Activated CD8-positive, alpha-beta T cell treated with anti-CD3 and anti-CD28 coated beads for 36 hours (primary cell): ENCODE data around the gene FOLR2. TPM values are rescaled to one million over a fixed set of nuclear protein-coding genes. Genes with fewer than 3 reads are reported as not detected.
"Not testable (repeated sequence)": the region's sequence is repeated elsewhere in the genome, so short reads cannot be mapped to it uniquely, and the experiment has no call there.

Experiments
- ATAC-seq: fragments of 200-7000 bp; cut with Tn5 transposase; one replicate; pipeline ENCODE4 v1.10.0; 2021; ENCODE audit warnings: mild to moderate bottlenecking, moderate library complexity
- CTCF ChIA-PET: fragments of 350-600 bp; sonication (Branson Sonifier 250); formaldehyde crosslinking; loops from one replicate; lab custom pipeline; 2021; ENCODE audit warnings: antibody characterized with exemption; lab: Charles Lee
- POLR2A ChIA-PET: fragments of 350-600 bp; sonication (Branson Sonifier 250); formaldehyde crosslinking; loops from one replicate; lab custom pipeline; 2021; ENCODE audit warnings: antibody characterized with exemption; lab: Charles Lee
- DNase-seq: peaks from one replicate; pipeline ENCODE4 v3.0.0-alpha.2; 2020
- H3K27ac Mint-ChIP-seq: one replicate; pipeline ENCODE4 v1.8.0; 2021; ENCODE audit warnings: mild to moderate bottlenecking, mixed read lengths
- H3K27me3 Mint-ChIP-seq: one replicate; pipeline ENCODE4 v1.8.0; 2021; ENCODE audit warnings: mixed read lengths
- H3K36me3 Mint-ChIP-seq: one replicate; pipeline ENCODE4 v1.8.0; 2021; ENCODE audit warnings: low read depth, mixed read lengths
- H3K4me1 Mint-ChIP-seq: one replicate; pipeline ENCODE4 v1.8.0; 2021; ENCODE audit warnings: low read depth, mixed read lengths
- H3K4me3 Mint-ChIP-seq: one replicate; pipeline ENCODE4 v1.8.0; 2021; ENCODE audit warnings: mild to moderate bottlenecking, moderate library complexity, mixed read lengths
- H3K9me3 Mint-ChIP-seq: one replicate; pipeline ENCODE4 v1.8.0; 2021; ENCODE audit warnings: mixed read lengths
- intact Hi-C: fragments of 100-400 bp; cut with micrococcal nuclease; formaldehyde crosslinking; loops from one replicate; pipeline ENCODE4 v1.10.0; 2022
- total RNA-seq, 2 experiments: library from RNA; stranded (reverse); gene quantifications; one replicate each; pipeline ENCODE4 v1.2.3, GENCODE V29; 2021
- TF ChIP-seq, protein P1 (sequence below): fragments of 200-600 bp; IDR thresholded peaks from one replicate; pipeline ENCODE4 v1.8.0; 2022; ENCODE audit warnings: antibody characterized with exemption, mild to moderate bottlenecking

Gene FOLR2
- total RNA-seq, 2 experiments from 2014 or later, result not detected

DNA sequence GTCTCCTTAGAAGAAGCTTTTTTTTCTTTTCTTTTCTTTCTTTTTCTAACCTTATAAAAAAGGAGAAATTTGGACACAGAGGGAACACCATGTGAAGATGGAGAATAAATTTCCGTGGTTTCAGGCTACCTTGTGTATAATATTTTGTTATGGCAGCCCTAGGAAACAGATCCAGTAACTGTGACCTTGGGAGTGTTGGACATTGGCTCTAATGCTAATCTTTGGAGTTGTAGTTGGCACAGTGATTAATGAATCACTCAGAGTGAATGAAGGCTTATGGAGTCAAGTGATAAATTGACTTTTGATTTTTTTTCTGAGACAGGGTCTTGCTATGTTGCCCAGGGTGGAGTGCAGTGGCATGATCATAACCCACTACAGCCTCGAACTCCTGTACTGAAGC is 42.9 kb downstream of the FOLR2 start:
- Mint-ChIP-seq H3K4me3 (no peak overlapping the region), H3K27ac (no peak overlapping the region), H3K36me3 (no peaks in the 10 kb centered on the region), H3K27me3 (peaks cover 8% of the 10 kb centered on the region), H3K9me3 (no peaks in the 10 kb centered on the region), H3K4me1 (no peaks in the 10 kb centered on the region)
- intact Hi-C loops, result no loop called here
- DNase-seq (no peak), ATAC-seq (no peak)
- ChIA-PET POLR2A (no interaction called here), CTCF (no interaction called here)
- TF ChIP-seq, protein P1, sequence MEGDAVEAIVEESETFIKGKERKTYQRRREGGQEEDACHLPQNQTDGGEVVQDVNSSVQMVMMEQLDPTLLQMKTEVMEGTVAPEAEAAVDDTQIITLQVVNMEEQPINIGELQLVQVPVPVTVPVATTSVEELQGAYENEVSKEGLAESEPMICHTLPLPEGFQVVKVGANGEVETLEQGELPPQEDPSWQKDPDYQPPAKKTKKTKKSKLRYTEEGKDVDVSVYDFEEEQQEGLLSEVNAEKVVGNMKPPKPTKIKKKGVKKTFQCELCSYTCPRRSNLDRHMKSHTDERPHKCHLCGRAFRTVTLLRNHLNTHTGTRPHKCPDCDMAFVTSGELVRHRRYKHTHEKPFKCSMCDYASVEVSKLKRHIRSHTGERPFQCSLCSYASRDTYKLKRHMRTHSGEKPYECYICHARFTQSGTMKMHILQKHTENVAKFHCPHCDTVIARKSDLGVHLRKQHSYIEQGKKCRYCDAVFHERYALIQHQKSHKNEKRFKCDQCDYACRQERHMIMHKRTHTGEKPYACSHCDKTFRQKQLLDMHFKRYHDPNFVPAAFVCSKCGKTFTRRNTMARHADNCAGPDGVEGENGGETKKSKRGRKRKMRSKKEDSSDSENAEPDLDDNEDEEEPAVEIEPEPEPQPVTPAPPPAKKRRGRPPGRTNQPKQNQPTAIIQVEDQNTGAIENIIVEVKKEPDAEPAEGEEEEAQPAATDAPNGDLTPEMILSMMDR, result no peak

DNA sequence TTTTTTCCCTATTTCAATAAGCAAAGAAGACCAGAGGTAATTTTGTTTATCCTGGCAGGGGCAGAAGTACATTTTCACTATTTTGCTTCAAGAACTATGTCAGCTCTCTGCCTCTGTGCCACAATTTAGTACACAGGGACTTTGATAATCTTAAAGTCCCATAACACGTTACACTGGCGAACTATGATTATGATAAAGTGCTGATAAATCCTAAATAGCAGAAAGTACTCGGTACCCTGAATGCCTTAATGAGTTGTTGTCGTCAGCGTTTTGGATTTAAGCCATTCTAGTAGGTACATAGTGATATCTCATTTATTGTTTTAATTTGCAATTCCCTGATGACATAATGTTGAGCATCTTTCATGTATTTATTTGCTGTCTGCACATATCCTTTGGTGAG is 44.0 kb downstream of the FOLR2 start:
- Mint-ChIP-seq H3K4me1 (no peaks in the 10 kb centered on the region), H3K27ac (no peak overlapping the region), H3K27me3 (peaks cover 8% of the 10 kb centered on the region), H3K4me3 (no peak overlapping the region), H3K36me3 (no peaks in the 10 kb centered on the region), H3K9me3 (no peaks in the 10 kb centered on the region)
- ChIA-PET POLR2A (no interaction called here), CTCF (interaction anchor here (1.0 kb wide), 1 partner anchor 210 kb away, joined by 3 read pairs; no protein-coding TSS in a partner anchor)
- TF ChIP-seq, protein P1, result no peak
- no peak for ATAC-seq
- no peak for DNase-seq
- intact Hi-C loops, result no loop called here

DNA sequence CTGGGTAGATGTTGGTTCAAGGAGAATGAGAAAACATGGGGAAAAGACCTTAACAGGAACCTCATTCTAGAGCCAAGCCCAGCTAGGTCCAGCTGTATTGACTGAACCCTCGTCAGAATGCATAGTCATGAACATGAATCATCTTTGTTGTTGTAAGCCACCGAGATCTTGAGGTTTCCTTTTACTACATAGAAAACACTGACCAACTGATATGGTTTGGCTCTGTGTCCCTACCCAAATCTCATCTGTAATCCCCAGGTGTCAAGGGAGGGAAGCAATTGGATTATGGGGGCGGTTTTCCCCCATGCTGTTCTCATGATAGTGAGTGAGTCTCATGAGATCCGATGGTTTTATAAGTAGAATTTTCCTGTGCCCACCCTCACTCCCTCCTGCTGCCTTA is 46.8 kb downstream of the FOLR2 start:
- intact Hi-C loops, result no loop called here
- POLR2A ChIA-PET, result no interaction called here
- Mint-ChIP-seq H3K36me3 (no peaks in the 10 kb centered on the region), H3K9me3 (no peaks in the 10 kb centered on the region), H3K27ac (no peak overlapping the region), H3K4me1 (no peaks in the 10 kb centered on the region), H3K4me3 (no peak overlapping the region), H3K27me3 (peaks cover 13% of the 10 kb centered on the region)
- no peak for DNase-seq
- no peak for ATAC-seq
- TF ChIP-seq, protein P1, result no peak
- CTCF ChIA-PET, result no interaction called here

DNA sequence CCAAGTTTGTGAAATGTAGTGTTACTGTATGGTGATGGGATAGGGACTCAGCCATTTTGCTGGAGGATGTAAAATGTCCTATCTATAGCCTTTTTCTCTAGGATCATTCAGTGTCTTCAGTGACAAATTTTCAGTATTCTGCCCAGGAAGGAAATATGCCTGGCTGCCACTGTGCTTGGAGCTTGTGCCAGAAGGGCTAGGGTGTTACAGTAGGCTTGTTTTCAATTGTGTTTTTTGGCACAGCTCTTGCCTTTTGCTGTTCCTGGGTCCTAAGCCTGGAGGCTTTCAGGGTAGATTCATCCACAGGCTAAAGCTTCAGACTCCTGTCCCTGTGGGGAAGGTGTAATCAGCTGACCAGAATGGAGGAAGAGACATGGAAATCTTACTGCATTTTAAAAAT is 49.4 kb downstream of the FOLR2 start:
- intact Hi-C loops, result no loop called here
- ChIA-PET CTCF (interaction anchor here (1.6 to 2.4 kb wide), 2 partner anchors 122 to 241 kb away, joined by 4 to 10 read pairs; no protein-coding TSS in a partner anchor), POLR2A (interaction anchor here (1.1 kb wide), 1 partner anchor 26 kb away, joined by 3 read pairs; no protein-coding TSS in a partner anchor)
- no peaks in the 10 kb centered on the region for H3K36me3 Mint-ChIP-seq
- H3K27me3 Mint-ChIP-seq, result peaks cover 16% of the 10 kb centered on the region
- no peak overlapping the region for H3K27ac Mint-ChIP-seq
- TF ChIP-seq, protein P1, result no peak
- no peak overlapping the region for H3K4me3 Mint-ChIP-seq
- ATAC-seq, result no peak
- no peaks in the 10 kb centered on the region for H3K9me3 Mint-ChIP-seq
- H3K4me1 Mint-ChIP-seq, result peaks cover 2% of the 10 kb centered on the region
- DNase-seq, result no peak

DNA sequence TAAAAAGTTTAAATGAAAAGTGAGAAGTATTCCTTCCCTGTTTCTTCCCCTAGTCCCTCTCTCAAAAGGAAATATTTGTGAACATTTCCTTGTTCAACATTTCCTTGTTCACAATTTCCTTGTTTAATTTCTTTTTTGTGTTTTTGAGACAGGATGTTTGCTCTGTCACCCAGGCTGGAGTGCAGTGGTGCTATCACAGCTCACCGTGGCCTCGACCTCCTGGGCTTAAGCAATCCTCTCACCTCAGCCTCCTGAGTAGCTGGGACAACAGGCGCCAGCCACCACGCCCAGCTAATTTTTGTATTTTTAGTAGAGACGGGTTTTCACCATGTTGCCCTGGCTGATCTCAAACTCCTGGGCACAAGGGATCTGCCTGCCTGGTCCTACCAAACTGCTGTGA is 50.4 kb downstream of the FOLR2 start:
- H3K4me1 Mint-ChIP-seq, H3K27ac Mint-ChIP-seq, ATAC-seq, H3K4me3 Mint-ChIP-seq, H3K9me3 Mint-ChIP-seq, intact Hi-C loops, H3K36me3 Mint-ChIP-seq, POLR2A ChIA-PET, DNase-seq: not testable (repeated sequence)
- CTCF ChIA-PET, result interaction anchor here (1.5 to 2.4 kb wide), 6 partner anchors 29 to 242 kb away, joined by 4 to 10 read pairs (median 6); no protein-coding TSS in a partner anchor
- H3K27me3 Mint-ChIP-seq, result peaks cover 19% of the 10 kb centered on the region
